Neuron (in vitro differentiated cells): ENCODE measurements around the gene DPYD.

Experiments
- H2AFZ ChIP-seq: one replicate; pipeline ENCODE4 v1.6.1; 2013; ENCODE audit warnings: low read depth, mild to moderate bottlenecking, inconsistent platforms, low read length, moderate library complexity
- H3K27me3 ChIP-seq: one replicate; pipeline ENCODE4 v1.6.1; 2013; ENCODE audit warnings: low read length; ENCODE audit not compliant: insufficient read depth
- H3K36me3 ChIP-seq: one replicate; pipeline ENCODE4 v1.6.1; 2013; ENCODE audit warnings: low read length; ENCODE audit not compliant: insufficient read depth
- H3K4me1 ChIP-seq: one replicate; pipeline ENCODE4 v1.6.1; 2013; ENCODE audit warnings: low read length; ENCODE audit not compliant: insufficient read depth
- H3K4me3 ChIP-seq: 2 replicates; pipeline ENCODE4 v1.5.1; 2013; ENCODE audit warnings: mild to moderate bottlenecking, low read length, moderate library complexity
- H3K9me3 ChIP-seq: one replicate; pipeline ENCODE4 v1.6.1; 2013; ENCODE audit warnings: low read length

The DPYD gene

DNA sequence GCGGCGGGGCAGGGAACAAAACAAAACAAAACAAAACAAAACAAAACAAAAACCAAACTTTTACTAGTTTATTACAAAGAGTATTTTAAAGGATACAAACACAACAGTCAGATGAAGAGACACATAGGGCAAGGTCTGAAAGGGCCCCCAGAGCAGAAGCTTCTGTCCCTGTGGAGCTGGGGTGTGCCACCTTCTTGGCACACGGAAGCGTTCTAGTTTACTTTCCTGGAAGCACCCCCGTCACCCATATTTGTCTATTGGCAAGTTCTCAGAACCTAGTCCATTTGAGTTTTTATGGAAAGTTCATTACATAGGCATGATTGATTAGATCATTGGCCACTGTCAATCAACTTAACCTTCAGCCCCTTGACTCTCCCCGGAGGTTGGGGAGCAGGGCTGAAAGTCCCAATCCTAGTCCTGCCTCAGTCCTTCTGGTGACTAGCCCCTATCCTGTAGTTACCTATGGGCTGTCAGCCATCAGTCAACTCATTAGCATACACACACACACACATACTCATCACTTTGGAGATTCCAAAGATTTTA is 380.4 kb downstream of the DPYD start:
- Histone ChIP-seq H3K4me3 (no peak overlapping the region), H3K4me1 (peaks cover 3% of the 10 kb centered on the region), H3K27me3 (no peaks in the 10 kb centered on the region), H3K9me3 (no peaks in the 10 kb centered on the region), H3K36me3 (no peaks in the 10 kb centered on the region), H2AFZ (no peak overlapping the region)

DNA sequence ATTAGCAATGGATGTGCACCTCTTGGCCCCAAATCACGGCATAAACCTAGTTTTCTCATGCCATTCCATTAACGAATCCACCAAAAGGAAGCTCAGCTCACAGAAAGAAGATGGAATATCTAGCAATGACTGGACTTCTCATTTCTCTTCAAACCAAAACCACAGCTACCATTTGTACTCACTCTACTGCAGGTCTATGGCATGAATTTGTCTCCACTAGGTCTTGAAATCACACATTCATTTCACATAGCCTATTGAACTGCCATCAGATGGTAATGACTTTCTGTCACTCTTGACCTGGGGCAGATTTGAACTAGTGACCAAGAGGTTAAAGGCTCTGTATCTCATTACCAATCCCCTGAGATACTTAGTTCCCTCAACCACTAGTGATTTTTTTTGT is 382.7 kb downstream of the DPYD start:
- Histone ChIP-seq H3K27me3 (no peaks in the 10 kb centered on the region), H3K4me3 (no peak overlapping the region), H3K36me3 (no peaks in the 10 kb centered on the region), H3K9me3 (no peaks in the 10 kb centered on the region), H3K4me1 (peaks cover 3% of the 10 kb centered on the region), H2AFZ (no peak overlapping the region)

DNA sequence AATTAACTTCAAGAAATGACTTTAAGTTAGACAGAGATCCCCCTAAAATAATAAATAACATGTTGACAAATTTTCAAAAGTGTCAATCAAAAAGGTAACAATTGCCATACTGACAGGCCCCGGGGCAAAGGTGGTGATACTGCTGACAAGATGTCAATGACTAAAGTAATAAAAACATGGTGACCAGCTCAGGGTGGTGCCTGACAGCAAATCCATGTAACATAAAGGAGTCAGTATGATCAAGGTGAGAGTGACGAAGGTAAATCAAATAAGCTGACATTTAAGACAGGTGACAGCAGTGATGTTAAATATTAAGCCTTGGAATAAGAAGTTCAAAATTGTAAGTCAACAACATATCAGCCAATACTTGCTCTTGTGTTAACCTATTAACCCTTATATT is 387.5 kb downstream of the DPYD start:
- Histone ChIP-seq H3K36me3 (no peaks in the 10 kb centered on the region), H3K9me3 (no peaks in the 10 kb centered on the region), H3K27me3 (no peaks in the 10 kb centered on the region), H2AFZ (no peak overlapping the region), H3K4me1 (peaks cover 3% of the 10 kb centered on the region), H3K4me3 (no peak overlapping the region)

DNA sequence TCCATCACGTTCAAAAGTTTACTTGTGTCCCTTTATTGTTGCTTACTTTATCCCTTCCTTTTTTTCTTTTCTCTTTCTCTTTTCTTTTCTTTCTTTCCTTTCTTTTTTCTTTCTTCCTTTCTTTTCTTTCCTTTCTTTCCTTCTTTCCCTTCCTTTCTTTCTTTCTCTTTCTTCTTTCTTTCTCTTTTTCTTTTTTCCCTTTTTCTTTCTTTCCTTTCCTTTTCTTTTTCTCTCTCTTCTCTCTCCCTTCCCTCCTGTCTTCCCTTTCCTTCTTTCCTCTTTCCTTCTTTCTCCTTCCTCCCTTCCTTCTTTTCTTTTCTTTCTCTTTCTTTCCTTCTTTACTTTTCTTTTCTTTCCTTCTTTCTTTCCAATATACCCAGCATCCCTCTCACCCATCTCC is 391.2 kb downstream of the DPYD start:
- no peak overlapping the region for H3K4me3 ChIP-seq
- no peaks in the 10 kb centered on the region for H3K9me3 ChIP-seq
- H3K36me3 ChIP-seq, result no peaks in the 10 kb centered on the region
- H2AFZ ChIP-seq, result no peak overlapping the region
- no peaks in the 10 kb centered on the region for H3K4me1 ChIP-seq
- H3K27me3 ChIP-seq, result no peaks in the 10 kb centered on the region

DNA sequence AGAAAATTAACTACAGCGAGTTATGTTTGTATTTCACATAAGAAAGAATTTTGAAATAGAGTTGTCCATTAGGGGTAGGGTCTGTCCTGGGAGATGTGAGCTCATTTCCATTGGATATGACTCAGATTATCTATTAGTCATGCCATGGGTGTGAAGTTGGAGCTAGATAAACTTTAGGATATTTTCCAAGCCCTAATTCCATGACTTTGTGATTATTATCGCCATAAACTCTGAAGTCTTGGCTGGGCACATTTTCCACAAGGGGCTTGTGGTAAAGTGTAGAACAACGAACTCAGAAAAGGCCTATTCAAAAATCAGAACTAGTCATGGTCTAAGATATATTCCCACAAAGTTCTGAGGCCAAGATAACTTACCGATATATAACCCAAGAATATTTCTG is 396.6 kb downstream of the DPYD start:
- Histone ChIP-seq H3K27me3 (no peaks in the 10 kb centered on the region), H3K4me1 (no peaks in the 10 kb centered on the region), H3K36me3 (no peaks in the 10 kb centered on the region), H2AFZ (no peak overlapping the region), H3K9me3 (no peaks in the 10 kb centered on the region), H3K4me3 (no peak overlapping the region)

DNA sequence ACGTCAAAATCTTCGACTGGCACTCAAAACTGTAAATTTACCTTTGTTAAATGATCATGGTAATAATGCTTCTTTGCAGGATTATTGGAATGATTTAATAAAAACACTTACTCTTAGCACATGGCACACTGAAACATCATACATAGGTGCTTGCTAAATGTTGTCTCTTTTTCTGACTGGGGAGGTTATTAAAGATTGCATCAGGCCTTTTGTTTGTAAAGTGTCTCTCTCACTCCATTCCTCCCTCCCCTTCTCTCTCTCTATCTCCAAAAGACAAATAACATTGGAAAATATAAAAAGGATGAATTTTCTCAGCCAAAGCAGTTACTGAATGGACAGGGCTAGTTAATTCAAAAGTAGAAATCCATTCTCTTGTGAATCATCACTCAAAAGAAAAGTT is 404.2 kb downstream of the DPYD start:
- H3K4me1 ChIP-seq, result no peaks in the 10 kb centered on the region
- no peak overlapping the region for H3K4me3 ChIP-seq
- H3K27me3 ChIP-seq, result no peaks in the 10 kb centered on the region
- no peaks in the 10 kb centered on the region for H3K36me3 ChIP-seq
- no peak overlapping the region for H2AFZ ChIP-seq
- H3K9me3 ChIP-seq, result no peaks in the 10 kb centered on the region

DNA sequence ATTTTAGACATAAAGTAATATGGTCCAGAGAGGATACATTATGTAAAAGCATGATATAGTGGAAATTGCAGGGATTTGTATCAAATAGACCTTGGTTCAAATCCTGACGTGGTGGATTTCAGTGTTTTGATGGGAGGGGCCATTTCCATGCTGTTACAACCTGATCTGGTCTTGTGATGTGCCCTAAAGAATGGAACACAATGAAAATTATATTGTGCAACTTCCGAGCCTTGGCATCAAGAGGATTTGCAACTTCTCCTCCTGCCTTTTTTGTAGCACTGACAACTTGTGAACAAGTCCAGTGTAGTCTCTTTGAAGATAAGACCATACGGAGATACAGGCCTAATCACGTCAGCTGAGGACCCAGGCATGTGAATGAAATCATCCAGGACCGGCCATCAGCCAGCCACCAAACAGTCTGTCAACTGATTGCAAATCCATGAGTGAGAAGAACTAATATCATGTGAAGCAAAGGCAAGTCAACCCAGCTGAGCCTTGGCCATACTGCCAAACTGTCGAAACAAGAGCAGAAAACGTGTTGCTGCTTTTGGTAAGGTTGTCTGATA is 412.1 kb downstream of the DPYD start:
- H3K9me3 ChIP-seq, result no peaks in the 10 kb centered on the region
- H3K36me3 ChIP-seq, result no peaks in the 10 kb centered on the region
- H3K4me3 ChIP-seq, result no peak overlapping the region
- H3K4me1 ChIP-seq, result peaks cover 4% of the 10 kb centered on the region
- H3K27me3 ChIP-seq, result no peaks in the 10 kb centered on the region
- no peak overlapping the region for H2AFZ ChIP-seq

DNA sequence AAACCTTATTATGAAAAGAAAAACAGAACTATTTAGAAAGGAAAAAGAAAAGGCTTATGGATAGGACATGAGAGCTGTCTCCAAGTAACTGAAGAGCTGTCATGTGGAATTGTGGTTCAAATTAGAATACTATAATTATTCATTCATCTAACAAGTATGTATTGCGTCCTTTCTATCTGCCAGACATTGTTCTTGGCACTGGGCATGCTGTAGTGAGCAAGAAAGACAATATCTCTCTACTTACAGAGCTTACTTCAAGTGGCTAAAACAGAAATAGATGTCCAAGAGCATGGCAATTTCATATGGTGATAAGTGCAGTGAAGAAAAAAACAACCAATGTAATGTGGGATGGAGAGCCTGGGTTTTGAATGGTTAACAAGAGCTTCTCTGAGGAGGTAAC is 413.0 kb downstream of the DPYD start:
- no peaks in the 10 kb centered on the region for H3K9me3 ChIP-seq
- no peaks in the 10 kb centered on the region for H3K36me3 ChIP-seq
- no peaks in the 10 kb centered on the region for H3K27me3 ChIP-seq
- no peak overlapping the region for H3K4me3 ChIP-seq
- H3K4me1 ChIP-seq, result peaks cover 4% of the 10 kb centered on the region
- H2AFZ ChIP-seq, result no peak overlapping the region

DNA sequence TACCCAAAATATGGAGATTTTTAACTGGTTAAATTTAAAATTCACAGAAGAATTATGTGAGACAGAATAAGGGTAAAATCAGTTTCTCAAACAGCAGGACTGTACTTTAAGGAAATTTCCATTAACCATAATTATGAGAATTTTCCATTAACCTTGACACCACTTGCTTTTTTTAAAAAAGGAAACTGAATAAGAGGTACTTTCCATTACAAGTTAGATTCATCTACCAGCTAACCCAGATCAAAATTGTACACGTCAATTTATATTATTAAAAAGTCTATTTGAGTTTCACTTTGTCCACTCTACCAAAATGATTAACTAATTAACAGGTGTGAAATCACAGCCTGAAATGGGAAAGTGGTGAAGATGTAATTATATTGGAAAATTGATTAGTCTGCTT is 414.5 kb downstream of the DPYD start:
- H2AFZ ChIP-seq, result no peak overlapping the region
- H3K4me3 ChIP-seq, result no peak overlapping the region
- H3K36me3 ChIP-seq, result no peaks in the 10 kb centered on the region
- H3K4me1 ChIP-seq, result peaks cover 4% of the 10 kb centered on the region
- H3K9me3 ChIP-seq, result no peaks in the 10 kb centered on the region
- no peaks in the 10 kb centered on the region for H3K27me3 ChIP-seq

DNA sequence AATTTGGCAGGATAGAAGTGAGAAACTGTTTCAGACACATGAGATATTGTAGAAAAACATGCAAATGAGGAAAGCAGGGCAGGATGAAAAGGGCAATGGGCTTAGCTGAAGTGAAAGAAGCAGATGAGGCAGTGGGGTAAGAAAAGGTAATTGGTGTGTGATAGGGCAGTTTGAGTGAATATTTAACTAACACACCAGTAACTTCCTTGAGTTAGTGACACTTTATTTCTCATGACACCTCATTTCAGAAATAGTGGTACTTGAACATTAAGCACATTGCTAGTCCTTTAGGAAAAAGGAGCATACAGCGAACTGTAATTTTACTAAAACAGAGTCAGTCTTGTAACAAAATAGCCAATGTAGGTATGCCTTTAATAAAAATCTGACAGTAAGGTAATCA is 415.0 kb downstream of the DPYD start:
- Histone ChIP-seq H2AFZ (no peak overlapping the region), H3K36me3 (no peaks in the 10 kb centered on the region), H3K27me3 (no peaks in the 10 kb centered on the region), H3K4me1 (peaks cover 4% of the 10 kb centered on the region), H3K9me3 (no peaks in the 10 kb centered on the region), H3K4me3 (no peak overlapping the region)

DNA sequence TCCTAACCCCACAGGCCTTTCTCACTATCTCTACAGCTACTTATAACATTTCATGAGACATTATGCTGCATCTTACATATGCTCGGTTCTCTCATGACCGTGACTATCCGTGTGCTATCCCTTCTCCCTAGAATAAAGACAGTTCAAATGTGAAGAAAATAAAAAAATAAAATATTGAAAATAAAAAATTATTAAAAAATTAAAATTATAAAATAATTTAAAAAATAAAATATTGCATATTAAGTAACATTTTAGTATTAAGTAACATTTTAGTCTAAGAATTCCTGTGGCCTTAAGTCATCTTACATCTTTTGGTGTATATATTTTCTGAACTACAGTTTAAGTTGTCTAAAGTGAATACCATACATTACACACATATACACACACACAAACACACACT is 415.5 kb downstream of the DPYD start:
- Histone ChIP-seq H3K4me3 (no peak overlapping the region), H3K4me1 (peaks cover 4% of the 10 kb centered on the region), H3K27me3 (no peaks in the 10 kb centered on the region), H2AFZ (no peak overlapping the region), H3K36me3 (no peaks in the 10 kb centered on the region), H3K9me3 (no peaks in the 10 kb centered on the region)

DNA sequence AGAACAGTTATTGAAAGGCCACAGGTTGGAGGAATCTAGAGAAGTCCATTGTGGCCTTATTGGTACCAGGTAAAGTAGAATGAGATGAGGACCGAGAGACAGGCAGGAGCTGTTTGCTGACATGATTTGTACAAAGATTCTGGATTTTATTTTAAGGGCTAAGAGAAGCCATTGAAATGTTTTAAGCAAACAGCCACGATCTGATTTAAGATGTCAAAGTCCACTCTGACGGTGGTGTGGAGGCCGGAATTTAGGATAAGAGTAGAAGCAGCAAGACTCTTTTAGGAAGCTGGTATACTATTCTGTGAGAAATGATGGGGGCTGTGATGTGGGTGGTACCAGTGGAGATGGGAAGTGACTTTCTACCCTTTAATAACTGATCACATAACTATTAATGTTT is 418.5 kb downstream of the DPYD start:
- Histone ChIP-seq H3K4me1 (peaks cover 4% of the 10 kb centered on the region), H3K4me3 (no peak overlapping the region), H2AFZ (no peak overlapping the region), H3K36me3 (no peaks in the 10 kb centered on the region), H3K9me3 (no peaks in the 10 kb centered on the region), H3K27me3 (no peaks in the 10 kb centered on the region)

DNA sequence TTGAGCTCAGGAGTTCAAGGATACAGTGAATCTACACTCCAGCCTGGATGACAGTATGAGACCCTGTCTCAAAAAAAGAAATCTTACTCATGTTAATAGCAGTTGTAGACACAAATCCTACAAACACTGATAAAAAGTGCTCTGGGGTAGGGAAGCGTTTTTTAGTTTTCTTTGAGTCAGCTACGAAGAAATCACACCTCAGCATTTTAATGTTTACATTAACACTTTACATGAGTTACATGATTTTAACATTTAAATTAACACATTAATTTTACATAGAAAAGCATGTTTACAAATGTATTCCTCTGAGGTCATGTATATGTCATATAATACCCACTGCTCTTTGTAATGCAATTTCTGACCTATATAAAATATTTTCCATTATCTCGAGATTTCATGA is 419.2 kb downstream of the DPYD start:
- H3K4me3 ChIP-seq, result no peak overlapping the region
- no peaks in the 10 kb centered on the region for H3K36me3 ChIP-seq
- H3K27me3 ChIP-seq, result no peaks in the 10 kb centered on the region
- H2AFZ ChIP-seq, result no peak overlapping the region
- no peaks in the 10 kb centered on the region for H3K9me3 ChIP-seq
- H3K4me1 ChIP-seq, result peaks cover 4% of the 10 kb centered on the region

DNA sequence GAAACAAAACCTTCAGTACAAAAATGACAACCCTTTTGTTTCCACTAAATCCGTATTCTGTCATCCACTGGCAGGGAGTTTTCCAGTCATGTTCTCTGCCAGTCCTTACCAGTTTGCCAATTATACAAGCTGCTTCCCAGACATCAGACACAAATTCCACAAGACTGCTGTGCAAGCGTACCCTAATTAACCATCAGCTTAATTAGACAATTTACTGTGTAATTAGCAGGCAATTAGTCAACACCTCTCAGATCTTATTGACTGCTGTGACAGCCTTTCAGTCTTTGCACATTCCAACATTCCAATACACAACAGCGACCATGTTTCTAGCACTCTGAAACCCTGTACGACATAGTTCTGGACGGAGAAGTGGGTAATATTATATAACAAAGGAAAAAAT is 420.1 kb downstream of the DPYD start:
- no peak overlapping the region for H2AFZ ChIP-seq
- no peaks in the 10 kb centered on the region for H3K36me3 ChIP-seq
- no peaks in the 10 kb centered on the region for H3K9me3 ChIP-seq
- H3K4me1 ChIP-seq, result peaks cover 4% of the 10 kb centered on the region
- no peak overlapping the region for H3K4me3 ChIP-seq
- H3K27me3 ChIP-seq, result no peaks in the 10 kb centered on the region
